Right atrium auricular region (tissue), 2 donors: ENCODE measurements around the gene LCA5. TPM values are rescaled to one million over a fixed set of nuclear protein-coding genes. Genes with fewer than 3 reads are reported as not detected.
A peak's percentile ranks its signal among the peaks of the same experiment; 100 is the strongest.
"Not testable (repeated sequence)": the region's sequence is repeated elsewhere in the genome, so short reads cannot be mapped to it uniquely, and the experiment has no call there.

Source experiments
- DNase-seq: peaks from one replicate; pipeline ENCODE4 v3.0.0-alpha.2; 2019; ENCODE audit warnings: low spot score
- H3K27ac ChIP-seq, 2 donors: fragments of 200-600 bp; sonication (generic); 1 replicate in 1 of 2; 2 replicates in 1 of 2; pipeline ENCODE4 v1.5.1; 2016 to 2019
- H3K27me3 ChIP-seq, 2 donors: fragments of 200-600 bp; sonication (generic); one replicate each; pipeline versions ENCODE4 v1.5.1 to v1.6.0; 2017 to 2019
- H3K36me3 ChIP-seq: fragments of 200-600 bp; sonication (generic); one replicate; pipeline ENCODE4 v1.5.1; 2016
- H3K4me1 ChIP-seq, 2 donors: fragments of 200-600 bp; sonication (generic); one replicate each; pipeline versions ENCODE4 v1.5.1 to v1.6.0; 2017 to 2019
- H3K4me3 ChIP-seq, 2 donors: fragments of 200-600 bp; sonication (generic); 1 replicate in 1 of 2; 2 replicates in 1 of 2; pipeline ENCODE4 v1.5.1; 2017 to 2019; ENCODE audit warnings: mild to moderate bottlenecking in 1 of 2, moderate library complexity in 1 of 2
- H3K9me3 ChIP-seq, 2 donors: fragments of 200-600 bp; sonication (generic); one replicate each; pipeline ENCODE4 v1.5.1; 2019
- total RNA-seq, 2 donors: library from RNA; depleted of rRNA; stranded (reverse); fragments of >200 nt; gene quantifications; one replicate each; pipeline ENCODE4 v1.1.0, GENCODE V29; 2016
- TF ChIP-seq, protein P1 (sequence below), 2 donors: fragments of 200-600 bp; sonication (generic); IDR thresholded peaks; one replicate each; pipeline ENCODE4 v1.5.1; 2019; ENCODE audit warnings: antibody characterized with exemption in 2 of 2

Gene LCA5
- total RNA-seq, 2 donors from 2014 or later: 2.6 to 2.7 TPM

DNA sequence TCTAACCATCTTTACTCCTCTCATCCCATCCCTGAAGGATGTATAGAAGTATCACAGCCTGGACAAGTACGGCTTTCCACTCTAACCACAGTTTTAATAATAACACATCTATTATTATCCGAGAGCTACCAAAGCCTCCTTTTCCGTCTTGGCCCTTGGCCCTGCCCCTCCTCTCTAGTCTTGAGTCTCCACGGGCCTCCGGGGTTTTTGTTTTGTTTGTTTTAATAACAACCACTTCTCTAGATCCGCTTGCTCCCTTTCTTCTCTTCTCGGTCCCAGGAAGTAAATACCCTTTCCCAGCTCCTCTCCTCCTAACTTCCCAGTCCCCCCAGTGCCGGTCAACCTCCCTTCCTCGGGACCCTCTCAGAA lies 661 bp downstream of the LCA5 start:
- H3K9me3 ChIP-seq: no peaks in the 10 kb centered on the region
- TF ChIP-seq, protein P1, sequence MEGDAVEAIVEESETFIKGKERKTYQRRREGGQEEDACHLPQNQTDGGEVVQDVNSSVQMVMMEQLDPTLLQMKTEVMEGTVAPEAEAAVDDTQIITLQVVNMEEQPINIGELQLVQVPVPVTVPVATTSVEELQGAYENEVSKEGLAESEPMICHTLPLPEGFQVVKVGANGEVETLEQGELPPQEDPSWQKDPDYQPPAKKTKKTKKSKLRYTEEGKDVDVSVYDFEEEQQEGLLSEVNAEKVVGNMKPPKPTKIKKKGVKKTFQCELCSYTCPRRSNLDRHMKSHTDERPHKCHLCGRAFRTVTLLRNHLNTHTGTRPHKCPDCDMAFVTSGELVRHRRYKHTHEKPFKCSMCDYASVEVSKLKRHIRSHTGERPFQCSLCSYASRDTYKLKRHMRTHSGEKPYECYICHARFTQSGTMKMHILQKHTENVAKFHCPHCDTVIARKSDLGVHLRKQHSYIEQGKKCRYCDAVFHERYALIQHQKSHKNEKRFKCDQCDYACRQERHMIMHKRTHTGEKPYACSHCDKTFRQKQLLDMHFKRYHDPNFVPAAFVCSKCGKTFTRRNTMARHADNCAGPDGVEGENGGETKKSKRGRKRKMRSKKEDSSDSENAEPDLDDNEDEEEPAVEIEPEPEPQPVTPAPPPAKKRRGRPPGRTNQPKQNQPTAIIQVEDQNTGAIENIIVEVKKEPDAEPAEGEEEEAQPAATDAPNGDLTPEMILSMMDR (IDR thresholded peaks at IDR 0.05): no peak
- H3K27ac ChIP-seq: peak overlapping the region; percentile 91 to 93
- H3K4me1 ChIP-seq: peaks cover 0 to 9% of the 10 kb centered on the region in 2 donors
- no peaks in the 10 kb centered on the region for H3K36me3 ChIP-seq
- no peaks in the 10 kb centered on the region for H3K27me3 ChIP-seq
- H3K4me3 ChIP-seq: peak overlapping the region; percentile 69 to 81
- DNase-seq: peak; percentile 69

- not testable (repeated sequence) for H3K27me3 ChIP-seq, DNase-seq, H3K9me3 ChIP-seq, H3K4me3 ChIP-seq, H3K27ac ChIP-seq, H3K4me1 ChIP-seq, H3K36me3 ChIP-seq
Observed at GRCh38 chr6:79529567-79529966, 7.7 kb downstream of the LCA5 start.

DNA sequence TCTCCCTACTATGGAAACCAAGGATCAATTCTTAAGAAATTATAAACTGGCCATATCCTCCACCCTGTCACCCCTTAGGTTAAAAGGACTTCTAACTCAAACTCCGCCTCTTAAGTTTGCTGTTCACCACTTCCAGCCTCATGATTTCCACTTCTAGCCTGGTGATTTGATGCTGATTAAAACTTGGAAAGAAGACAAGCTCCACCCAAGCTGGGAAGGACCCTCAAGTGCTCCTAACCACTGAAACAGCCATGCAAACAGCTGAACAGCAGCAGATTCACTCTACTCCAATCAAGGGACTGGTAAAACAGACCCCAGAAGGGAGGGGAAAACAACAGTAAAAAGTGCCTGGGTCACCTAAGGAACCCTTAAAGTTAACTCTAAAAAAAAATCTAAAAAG lies 10.3 kb downstream of the LCA5 start:
- no peak for DNase-seq
- no peak overlapping the region for H3K4me3 ChIP-seq
- TF ChIP-seq, protein P1 (IDR thresholded peaks at IDR 0.05): no peak
- H3K27ac ChIP-seq: no peak overlapping the region
- no peaks in the 10 kb centered on the region for H3K4me1 ChIP-seq
- no peaks in the 10 kb centered on the region for H3K9me3 ChIP-seq
- H3K27me3 ChIP-seq: no peaks in the 10 kb centered on the region
- no peaks in the 10 kb centered on the region for H3K36me3 ChIP-seq

GRCh38 chr6:79525272-79526100 lies 11.7 kb downstream of the LCA5 start:
- H3K9me3 ChIP-seq: no peaks in the 10 kb centered on the region
- no peaks in the 10 kb centered on the region for H3K27me3 ChIP-seq
- DNase-seq: no peak
- TF ChIP-seq, protein P1 (IDR thresholded peaks at IDR 0.05): no peak
- H3K4me3 ChIP-seq: no peak overlapping the region
- no peak overlapping the region for H3K27ac ChIP-seq
- no peaks in the 10 kb centered on the region for H3K36me3 ChIP-seq
- no peaks in the 10 kb centered on the region for H3K4me1 ChIP-seq

- no peaks in the 10 kb centered on the region for H3K4me1 ChIP-seq
- no peaks in the 10 kb centered on the region for H3K27me3 ChIP-seq
- H3K9me3 ChIP-seq: no peaks in the 10 kb centered on the region
- H3K27ac ChIP-seq: no peak overlapping the region
- no peak for DNase-seq
- no peaks in the 10 kb centered on the region for H3K36me3 ChIP-seq
- H3K4me3 ChIP-seq: no peak overlapping the region
- TF ChIP-seq, protein P1 (IDR thresholded peaks at IDR 0.05): no peak
Observed at GRCh38 chr6:79524065-79524464, 13.2 kb downstream of the LCA5 start.

- Histone ChIP-seq H3K27me3 (no peaks in the 10 kb centered on the region), H3K36me3 (no peaks in the 10 kb centered on the region), H3K27ac (no peak overlapping the region), H3K4me3 (no peak overlapping the region), H3K9me3 (no peaks in the 10 kb centered on the region), H3K4me1 (no peaks in the 10 kb centered on the region)
- DNase-seq: no peak
- TF ChIP-seq, protein P1 (IDR thresholded peaks at IDR 0.05): no peak
Observed at GRCh38 chr6:79522609-79523008, 14.6 kb downstream of the LCA5 start.
